ENCODE measurements around the gene ZNF354B.
A peak's percentile ranks its signal among the peaks of the same experiment; 100 is the strongest.

ZNF354B gene

DNA sequence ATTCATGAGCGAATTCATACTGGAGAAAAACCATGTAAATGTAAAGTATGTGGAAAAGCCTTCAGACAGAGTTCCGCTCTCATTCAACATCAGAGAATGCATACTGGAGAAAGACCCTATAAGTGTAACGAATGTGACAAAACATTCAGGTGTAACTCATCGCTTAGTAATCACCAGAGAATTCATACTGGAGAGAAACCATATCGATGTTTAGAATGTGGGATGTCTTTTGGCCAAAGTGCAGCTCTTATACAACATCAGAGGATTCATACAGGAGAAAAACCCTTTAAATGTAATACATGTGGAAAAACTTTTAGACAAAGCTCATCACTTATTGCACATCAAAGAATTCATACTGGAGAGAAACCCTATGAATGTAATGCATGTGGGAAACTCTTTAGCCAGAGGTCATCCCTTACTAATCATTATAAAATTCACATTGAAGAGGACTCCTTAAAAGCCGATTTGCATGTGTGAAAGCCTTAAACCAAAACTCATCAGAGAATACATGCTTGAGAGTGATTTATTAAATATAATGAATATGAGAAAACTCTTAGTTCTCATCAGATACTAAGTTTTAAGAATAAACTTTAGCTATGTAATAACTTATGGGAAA, 24.2 kb downstream of the ZNF354B start:
- DNase-seq: no peak

DNA sequence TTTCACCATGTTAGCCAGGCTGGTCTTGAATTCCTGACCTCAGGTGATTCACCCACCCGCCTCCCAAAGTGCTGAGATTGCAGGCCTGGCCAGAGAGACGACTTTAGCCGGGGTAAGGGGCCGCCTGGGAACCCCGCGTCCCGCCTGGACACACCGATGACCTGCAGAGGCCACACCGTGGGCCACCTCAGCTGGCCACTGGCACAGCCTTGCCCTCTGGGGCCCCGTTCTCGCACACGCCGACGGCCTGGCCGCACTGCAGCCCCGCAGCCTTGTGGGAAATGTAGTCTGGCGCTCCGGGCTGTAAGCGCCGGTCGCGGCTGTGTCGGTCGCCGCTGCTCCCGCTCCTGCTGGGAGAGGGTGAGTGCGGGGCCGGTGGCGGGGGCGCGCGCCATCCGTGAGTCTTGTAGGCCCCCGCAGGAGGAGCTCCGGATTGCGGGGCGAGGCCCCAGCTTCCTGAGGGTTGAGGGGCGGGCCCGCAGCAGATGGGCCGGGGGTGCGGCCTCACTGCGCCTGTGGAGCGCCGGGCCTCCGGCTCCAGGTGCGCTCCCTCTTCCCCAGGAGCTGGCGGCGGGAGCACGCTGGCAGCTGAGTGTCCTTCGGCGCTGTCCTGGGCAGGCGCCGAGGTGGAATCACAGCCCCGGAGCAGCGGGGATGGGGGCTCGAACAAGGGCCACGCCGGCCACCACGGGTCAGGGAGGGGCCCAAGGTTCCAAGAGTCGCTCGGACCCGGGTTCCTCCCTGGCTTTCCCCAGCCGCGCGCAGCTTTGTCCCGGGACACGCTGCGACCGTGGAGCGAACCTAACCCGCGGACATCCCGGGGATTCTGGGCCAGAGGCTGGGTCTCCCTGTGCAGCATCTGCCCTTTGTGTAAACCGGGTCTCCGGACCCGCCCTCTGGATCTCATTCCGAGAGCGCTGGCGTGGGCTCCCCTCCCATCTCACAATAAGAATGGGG, 36.1 kb downstream of the ZNF354B start, which contains the start of gene ZFP2:
ZFP2 (plus strand) TSS at position 299 of the 957 bp plus-strand sequence. CDS start 35,401 bp downstream, outside the sequence.
- peak; percentile 57 for DNase-seq

DNA sequence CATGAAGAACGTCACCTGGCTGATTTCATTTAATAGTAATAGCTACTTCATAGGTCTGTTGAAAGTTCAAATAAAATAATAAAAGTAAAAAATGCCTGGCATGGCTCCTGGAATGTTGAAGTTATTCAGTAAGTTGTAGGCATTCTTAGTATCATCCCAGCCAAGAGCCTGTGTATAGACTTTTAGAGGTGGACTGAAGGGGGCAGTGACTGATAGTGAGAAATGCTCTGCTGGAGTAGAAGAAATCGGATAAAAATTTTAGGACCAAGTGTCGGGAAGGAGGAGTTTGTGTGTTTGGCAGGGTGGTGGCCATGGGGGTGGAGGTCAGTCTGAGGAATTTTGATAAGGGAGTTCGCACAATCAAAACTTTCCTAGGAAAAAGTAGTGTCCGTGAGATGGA, 39.5 kb downstream of the ZNF354B start:
- DNase-seq: no peak

DNA sequence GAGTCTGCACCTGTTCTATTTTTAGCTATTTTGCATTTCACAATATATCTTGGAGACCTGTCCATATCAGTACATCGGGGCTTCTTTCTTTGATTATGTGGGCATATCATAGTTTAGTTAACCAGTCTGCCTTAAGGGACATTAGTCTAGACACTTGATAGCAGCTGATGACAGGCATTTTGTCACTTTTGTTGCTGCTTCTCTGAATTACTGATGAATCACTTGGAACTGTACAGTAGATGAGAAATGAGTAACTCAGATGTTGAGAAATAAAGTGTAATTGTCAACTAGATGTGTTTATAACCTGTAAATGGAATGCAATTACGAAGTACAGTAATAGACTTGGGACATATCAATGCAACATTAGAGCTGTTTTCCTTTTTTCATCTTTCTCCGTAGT, 43.1 kb downstream of the ZNF354B start:
- DNase-seq: no peak

DNA sequence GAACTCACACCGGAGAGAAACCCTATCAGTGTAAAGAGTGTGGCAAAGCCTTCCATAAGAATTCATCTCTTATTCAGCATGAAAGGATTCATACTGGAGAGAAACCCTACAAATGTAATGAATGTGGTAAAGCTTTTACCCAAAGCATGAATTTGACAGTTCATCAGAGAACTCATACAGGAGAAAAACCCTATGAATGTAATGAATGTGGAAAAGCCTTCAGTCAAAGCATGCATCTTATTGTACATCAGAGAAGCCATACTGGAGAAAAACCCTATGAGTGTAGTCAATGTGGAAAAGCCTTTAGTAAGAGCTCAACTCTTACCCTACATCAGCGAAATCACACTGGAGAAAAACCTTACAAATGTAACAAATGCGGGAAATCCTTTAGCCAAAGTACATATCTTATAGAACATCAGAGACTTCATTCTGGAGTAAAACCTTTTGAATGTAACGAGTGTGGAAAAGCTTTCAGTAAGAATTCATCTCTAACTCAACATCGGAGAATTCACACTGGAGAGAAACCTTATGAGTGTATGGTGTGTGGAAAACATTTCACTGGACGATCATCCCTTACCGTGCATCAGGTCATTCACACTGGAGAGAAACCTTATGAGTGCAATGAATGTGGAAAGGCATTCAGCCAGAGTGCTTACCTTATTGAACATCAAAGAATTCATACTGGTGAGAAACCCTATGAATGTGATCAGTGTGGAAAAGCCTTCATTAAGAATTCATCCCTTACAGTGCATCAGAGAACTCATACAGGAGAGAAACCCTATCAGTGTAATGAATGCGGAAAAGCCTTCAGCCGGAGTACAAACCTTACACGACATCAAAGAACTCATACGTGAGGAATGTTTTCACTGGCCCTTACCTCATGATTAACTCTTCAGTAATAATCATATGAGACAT, 72.3 kb downstream of the ZNF354B start:
- DNase-seq: no peak

Measured in activated CD8-positive, alpha-beta memory T cell treated with anti-CD3 and anti-CD28 coated beads, Interleukin-2, amount 50 U/mL, for 48 hours (primary cell).